Spleen (tissue), 11 donors: ENCODE data around the gene CHMP4A. TPM values are rescaled to one million over a fixed set of nuclear protein-coding genes. Genes with fewer than 3 reads are reported as not detected.

Experiments
- DNase-seq: peaks from one replicate; pipeline ENCODE4 v3.0.0-alpha.2; 2020
- H3K27ac ChIP-seq, 8 donors: fragments of 200-600 bp; sonication (generic) in 7 of 8; 1 replicate in 4 of 8; 2 replicates in 4 of 8; pipeline versions ENCODE4 v1.5.0 to v1.8.0; 2016 to 2021; ENCODE audit warnings: inconsistent platforms in 4 of 8, mild to moderate bottlenecking in 4 of 8, moderate library complexity in 1 of 8
- H3K27me3 ChIP-seq, 7 donors: fragments of 200-600 bp; sonication (generic) in 6 of 7; replicated peaks in 1 of 7; 1 replicate in 4 of 7; 2 replicates in 3 of 7; pipeline versions ENCODE4 v1.5.0 to v1.8.0; 2016 to 2021; ENCODE audit warnings: inconsistent platforms in 3 of 7, mild to moderate bottlenecking in 1 of 7
- H3K36me3 ChIP-seq, 6 donors: fragments of 200-600 bp; sonication (generic) in 5 of 6; 1 replicate in 4 of 6; 2 replicates in 2 of 6; pipeline versions ENCODE4 v1.5.0 to v1.8.0; 2016 to 2021; ENCODE audit warnings: inconsistent platforms in 2 of 6
- H3K4me1 ChIP-seq, 6 donors: fragments of 200-600 bp; sonication (generic) in 5 of 6; 1 replicate in 3 of 6; 2 replicates in 3 of 6; pipeline versions ENCODE4 v1.5.0 to v1.8.0; 2016 to 2021; ENCODE audit warnings: inconsistent platforms in 3 of 6
- H3K4me3 ChIP-seq, 8 donors: fragments of 200-600 bp; sonication (generic) in 7 of 8; 1 replicate in 4 of 8; 2 replicates in 4 of 8; pipeline versions ENCODE4 v1.5.0 to v1.8.0; 2016 to 2021; ENCODE audit warnings: inconsistent platforms in 4 of 8, mild to moderate bottlenecking in 4 of 8, moderate library complexity in 2 of 8
- H3K9me3 ChIP-seq, 8 donors: fragments of 200-600 bp; sonication (generic) in 7 of 8; 1 replicate in 4 of 8; 2 replicates in 4 of 8; pipeline versions ENCODE4 v1.5.0 to v1.8.0; 2016 to 2021; ENCODE audit warnings: inconsistent platforms in 4 of 8
- POLR2A ChIP-seq, 3 donors: fragments of 450-650 bp; IDR thresholded peaks; one replicate each; pipeline ENCODE4 v1.5.1; 2017; ENCODE audit warnings: antibody characterized with exemption in 3 of 3, mild to moderate bottlenecking in 1 of 3
- POLR2AphosphoS5 ChIP-seq, 3 donors: sonication (generic); formaldehyde crosslinking; IDR thresholded peaks; one replicate each; pipeline ENCODE4 v1.5.1; 2017; ENCODE audit warnings: antibody characterized with exemption in 3 of 3
- WGBS, 5 donors: extraction: QIAGEN DNeasy Blood & Tissue Kit in 3 of 5; methylation state at CpG; one replicate each; pipeline versions ENCODE4 v1.1.5 to v1.1.7; 2013 to 2018; 5-methylcytosine and 5-hydroxymethylcytosine counted together
- intact Hi-C: fragments of 100-400 bp; cut with DNase I; formaldehyde crosslinking; loops from one replicate; pipeline ENCODE4 v1.15.0; 2023; ENCODE audit warnings: low total_unique reads
- polyA plus RNA-seq, 3 donors: library from polyadenylated mRNA; stranded (reverse); fragments of 200-250 nt; gene quantifications; one replicate each; pipeline ENCODE4 v1.2.1, GENCODE V29; 2013
- total RNA-seq, 7 donors: library from RNA; depleted of rRNA in 3 of 7; stranded (reverse); fragments of >200 nt in 3 of 7; fragmentation: NEBNext Ultra II Directional in 4 of 7; extraction: Animal tissue kit (Norgen Biotek cat#: 25700) in 4 of 7; gene quantifications; one replicate each; pipeline versions ENCODE4 v1.1.0 to v1.2.1, GENCODE V29; 2016 to 2021
- TF ChIP-seq, protein P1 (sequence below), 11 experiments: fragments of 200-600 bp in 7 of 11; fragments of 450-650 bp in 4 of 11; sonication (generic) in 4 of 11; IDR thresholded peaks in 8 of 11; conservative IDR thresholded peaks in 3 of 11; 1 replicate in 7 of 11; 2 replicates in 4 of 11; pipeline versions ENCODE4 v1.4.0 to v1.8.0; 2016 to 2021; ENCODE audit warnings: antibody characterized with exemption in 11 of 11, inconsistent platforms in 4 of 11, mild to moderate bottlenecking in 1 of 11
- donor health status: healthy with polysubstance abuse.
- donor health status: DM: no; HTN: no; CAD: no; lungs with moderate emphysema.
- donor health status: DM: no; HTN: no; CAD: no.
- donor health status: Bipolar disorder and iron deficiency.
- donor health status: healthy.
- donor health status: DM: no; HTN: no; CAD: no.
- donor health status: DM: yes; HTN: yes; CAD: no.

Gene CHMP4A
- total and polyA plus RNA-seq, 10 donors: 53.3 to 149 (median 63.4) TPM

DNA sequence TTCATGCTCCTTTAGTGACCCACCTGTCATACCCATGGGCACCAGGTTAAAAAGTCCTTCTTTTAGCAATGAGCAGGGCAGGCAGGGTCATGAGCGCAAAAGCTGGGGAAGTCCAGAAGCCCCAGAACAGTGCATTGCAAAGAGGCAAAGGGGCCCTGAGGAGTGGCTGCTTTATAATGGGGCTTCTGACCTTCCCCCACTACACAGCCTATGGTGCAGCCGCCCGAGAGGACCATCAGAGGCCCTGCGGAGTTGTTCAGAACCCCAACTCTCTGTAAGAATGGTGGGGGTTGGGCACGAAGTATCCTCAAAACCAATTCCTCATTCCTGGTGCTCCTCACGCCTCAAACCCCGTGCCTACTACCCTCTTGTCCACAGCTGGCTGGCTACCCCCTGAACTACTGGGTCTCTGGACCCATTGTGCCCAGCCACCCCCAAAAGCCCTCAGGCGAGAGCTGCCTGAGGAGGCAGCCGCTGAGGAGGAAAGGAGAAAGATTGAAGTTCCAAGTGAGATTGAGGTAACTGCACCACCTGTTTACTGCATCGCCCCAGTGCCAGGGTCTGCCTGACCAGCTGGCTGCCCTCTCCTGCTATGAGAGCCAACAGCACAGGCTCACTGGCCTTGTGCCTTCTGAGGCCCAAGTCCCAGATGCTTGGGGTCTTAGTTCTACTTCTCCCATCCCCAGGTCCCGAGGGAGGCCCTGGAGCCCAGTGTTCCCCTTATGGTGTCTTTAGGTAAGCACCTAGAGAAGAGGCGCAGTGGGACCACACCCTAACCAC lies 34.7 kb downstream of the CHMP4A start:
- Histone ChIP-seq H3K9me3 (no peaks in the 10 kb centered on the region), H3K4me3 (no peak overlapping the region), H3K27ac (no peak overlapping the region), H3K27me3 (no peaks in the 10 kb centered on the region), H3K36me3 (peaks cover 2 to 100% (median 80%) of the 10 kb centered on the region in 6 donors), H3K4me1 (no peaks in the 10 kb centered on the region)
- intact Hi-C loops: no loop called here
- DNase-seq: peak; percentile 29
- 90 to 94% (median 93%) methylated on average over 5 to 12 of the region's 12 CpGs for WGBS, 5 donors
- TF ChIP-seq POLR2A (IDR thresholded peaks at IDR 0.05): no peak
- TF ChIP-seq POLR2AphosphoS5 (IDR thresholded peaks at IDR 0.05): no peak
- TF ChIP-seq, protein P1, sequence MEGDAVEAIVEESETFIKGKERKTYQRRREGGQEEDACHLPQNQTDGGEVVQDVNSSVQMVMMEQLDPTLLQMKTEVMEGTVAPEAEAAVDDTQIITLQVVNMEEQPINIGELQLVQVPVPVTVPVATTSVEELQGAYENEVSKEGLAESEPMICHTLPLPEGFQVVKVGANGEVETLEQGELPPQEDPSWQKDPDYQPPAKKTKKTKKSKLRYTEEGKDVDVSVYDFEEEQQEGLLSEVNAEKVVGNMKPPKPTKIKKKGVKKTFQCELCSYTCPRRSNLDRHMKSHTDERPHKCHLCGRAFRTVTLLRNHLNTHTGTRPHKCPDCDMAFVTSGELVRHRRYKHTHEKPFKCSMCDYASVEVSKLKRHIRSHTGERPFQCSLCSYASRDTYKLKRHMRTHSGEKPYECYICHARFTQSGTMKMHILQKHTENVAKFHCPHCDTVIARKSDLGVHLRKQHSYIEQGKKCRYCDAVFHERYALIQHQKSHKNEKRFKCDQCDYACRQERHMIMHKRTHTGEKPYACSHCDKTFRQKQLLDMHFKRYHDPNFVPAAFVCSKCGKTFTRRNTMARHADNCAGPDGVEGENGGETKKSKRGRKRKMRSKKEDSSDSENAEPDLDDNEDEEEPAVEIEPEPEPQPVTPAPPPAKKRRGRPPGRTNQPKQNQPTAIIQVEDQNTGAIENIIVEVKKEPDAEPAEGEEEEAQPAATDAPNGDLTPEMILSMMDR (IDR thresholded peaks at IDR 0.05 in 8 of 11, conservative IDR thresholded peaks at IDR 0.05 in 3 of 11): no peak

- TF ChIP-seq POLR2AphosphoS5 (IDR thresholded peaks at IDR 0.05): no peak
- TF ChIP-seq, protein P1 (IDR thresholded peaks at IDR 0.05 in 8 of 11, conservative IDR thresholded peaks at IDR 0.05 in 3 of 11): no peak
- no peak for TF ChIP-seq POLR2A (IDR thresholded peaks at IDR 0.05)
- Histone ChIP-seq H3K27me3 (no peaks in the 10 kb centered on the region), H3K27ac (no peak overlapping the region), H3K4me3 (no peak overlapping the region), H3K36me3 (peaks cover 2 to 100% (median 78%) of the 10 kb centered on the region in 6 donors), H3K4me1 (peaks cover 0 to 4% (median under 1%) of the 10 kb centered on the region in 6 donors), H3K9me3 (no peaks in the 10 kb centered on the region)
- no peak for DNase-seq
- 86 to 96% (median 93%) methylated on average over 7 to 14 of the region's 14 CpGs for WGBS, 5 donors
- intact Hi-C loops: no loop called here
Observed at GRCh38 chr14:24177891-24178290, 35.4 kb downstream of the CHMP4A start.

- H3K9me3 ChIP-seq: no peaks in the 10 kb centered on the region
- H3K27me3 ChIP-seq: no peaks in the 10 kb centered on the region
- WGBS, 5 donors: 93 to 96% (median 93%) methylated on average over 10 to 12 of the region's 12 CpGs
- H3K27ac ChIP-seq: no peak overlapping the region
- TF ChIP-seq POLR2AphosphoS5 (IDR thresholded peaks at IDR 0.05): no peak
- TF ChIP-seq, protein P1 (IDR thresholded peaks at IDR 0.05 in 8 of 11, conservative IDR thresholded peaks at IDR 0.05 in 3 of 11): no peak
- peaks cover 2 to 100% (median 74%) of the 10 kb centered on the region in 6 donors for H3K36me3 ChIP-seq
- DNase-seq: no peak
- H3K4me1 ChIP-seq: peaks cover 2 to 11% (median 6%) of the 10 kb centered on the region in 6 donors
- intact Hi-C loops: no loop called here
- no peak overlapping the region for H3K4me3 ChIP-seq
Observed at GRCh38 chr14:24177041-24177825, 36.1 kb downstream of the CHMP4A start.

DNA sequence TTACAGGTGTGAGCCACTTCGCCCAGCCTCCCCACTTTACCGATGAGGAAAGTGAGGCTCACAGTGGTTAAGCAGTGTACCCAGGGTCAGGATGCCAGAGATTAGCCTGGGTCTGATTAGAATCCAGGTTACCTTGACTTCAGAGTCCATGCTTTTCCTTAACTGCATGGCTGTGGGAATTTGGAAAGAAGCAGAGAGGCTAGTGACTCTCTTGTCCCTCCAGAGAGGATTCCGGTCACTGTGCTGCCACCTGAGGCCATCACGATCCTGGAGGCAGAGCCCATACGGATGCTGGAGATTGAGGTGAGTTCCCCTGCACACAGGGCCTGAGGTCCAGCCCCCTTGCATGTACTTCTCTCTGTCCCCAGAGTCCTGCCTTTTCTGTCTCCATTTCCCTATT lies 36.7 kb downstream of the CHMP4A start:
- Histone ChIP-seq H3K4me1 (peaks cover 6 to 17% (median 12%) of the 10 kb centered on the region in 6 donors), H3K27me3 (no peaks in the 10 kb centered on the region), H3K4me3 (no peak overlapping the region), H3K36me3 (peaks cover 2 to 95% (median 67%) of the 10 kb centered on the region in 6 donors), H3K27ac (no peak overlapping the region), H3K9me3 (no peaks in the 10 kb centered on the region)
- no peak for TF ChIP-seq POLR2A (IDR thresholded peaks at IDR 0.05)
- TF ChIP-seq POLR2AphosphoS5 (IDR thresholded peaks at IDR 0.05): peak in 1 of 3 donors; percentile 18
- TF ChIP-seq, protein P1 (IDR thresholded peaks at IDR 0.05 in 8 of 11, conservative IDR thresholded peaks at IDR 0.05 in 3 of 11): no peak
- DNase-seq: no peak
- 89 to 97% (median 94%) methylated on average over 5 of the region's 5 CpGs for WGBS, 5 donors
- intact Hi-C loops: no loop called here
